Gastrocnemius medialis (tissue), 4 donors: ENCODE results near the gene VPS41.

Experiments used
- CTCF ChIP-seq, 5 experiments: fragments of 450-650 bp in 3 of 5; fragments of 200-600 bp in 2 of 5; sonication (generic) in 2 of 5; IDR thresholded peaks in 4 of 5; conservative IDR thresholded peaks in 1 of 5; 1 replicate in 4 of 5; 2 replicates in 1 of 5; pipeline ENCODE4 v1.5.1; 2016 to 2019; ENCODE audit warnings: antibody characterized with exemption in 5 of 5, mild to moderate bottlenecking in 3 of 5, moderate library complexity in 3 of 5
- POLR2A ChIP-seq, 2 donors: fragments of 450-650 bp; IDR thresholded peaks; one replicate each; pipeline ENCODE4 v1.6.1; 2017; ENCODE audit warnings: antibody characterized with exemption in 2 of 2, mild to moderate bottlenecking in 2 of 2, moderate library complexity in 2 of 2

GRCh38 chr7:38709123-38709522 lies 199.9 kb downstream of the VPS41 start:
- no peak for TF ChIP-seq CTCF (IDR thresholded peaks at IDR 0.05 in 4 of 5, conservative IDR thresholded peaks at IDR 0.05 in 1 of 5)
- TF ChIP-seq POLR2A (IDR thresholded peaks at IDR 0.05) = no peak
